Measurements from ENCODE around the gene EFNA3.

Gene EFNA3

GRCh38 chr1:155052439-155053395 lies 25.9 kb upstream of the EFNA3 start:
- Mint-ChIP-seq H3K36me3 (ENCODE audit: low read depth) (peaks cover 3% of the 10 kb centered on the region), H3K27me3 (ENCODE audit: low read depth) (no peaks in the 10 kb centered on the region), H3K4me3 (peak overlapping the region; percentile 88), H3K9me3 (no peaks in the 10 kb centered on the region), H3K4me1 (ENCODE audit: low read depth) (peaks cover 19% of the 10 kb centered on the region), H3K27ac (peak overlapping the region; percentile 70)
- DNase-seq (ENCODE audit: low spot score), result peak; percentile 20

GRCh38 chr1:155053531-155054105 lies 25.0 kb upstream of the EFNA3 start:
- peak overlapping the region; percentile 88 for H3K4me3 Mint-ChIP-seq

GRCh38 chr1:155057104-155057503 lies 21.5 kb upstream of the EFNA3 start:
- H3K36me3 Mint-ChIP-seq (ENCODE audit: low read depth), result peaks cover 3% of the 10 kb centered on the region

More at GRCh38 chr1:155053531-155054105, 25.0 kb upstream of the EFNA3 start:
- Mint-ChIP-seq H3K27me3 (ENCODE audit: low read depth) (no peaks in the 10 kb centered on the region), H3K36me3 (ENCODE audit: low read depth) (peaks cover 3% of the 10 kb centered on the region), H3K4me1 (ENCODE audit: low read depth) (peaks cover 19% of the 10 kb centered on the region), H3K9me3 (no peaks in the 10 kb centered on the region), H3K27ac (no peak overlapping the region)
- DNase-seq (ENCODE audit: low spot score), result no peak

GRCh38 chr1:155057788-155058211 lies 20.8 kb upstream of the EFNA3 start:
- no peak for DNase-seq (ENCODE audit: low spot score)
- Mint-ChIP-seq H3K4me1 (ENCODE audit: low read depth) (peaks cover 16% of the 10 kb centered on the region), H3K4me3 (no peak overlapping the region), H3K9me3 (no peaks in the 10 kb centered on the region), H3K36me3 (ENCODE audit: low read depth) (peaks cover 3% of the 10 kb centered on the region), H3K27ac (no peak overlapping the region), H3K27me3 (ENCODE audit: low read depth) (no peaks in the 10 kb centered on the region)

More at GRCh38 chr1:155057104-155057503, 21.5 kb upstream of the EFNA3 start:
- no peak for DNase-seq (ENCODE audit: low spot score)
- Mint-ChIP-seq H3K4me3 (no peak overlapping the region), H3K27me3 (ENCODE audit: low read depth) (no peaks in the 10 kb centered on the region), H3K4me1 (ENCODE audit: low read depth) (peaks cover 19% of the 10 kb centered on the region), H3K9me3 (no peaks in the 10 kb centered on the region), H3K27ac (no peak overlapping the region)

GRCh38 chr1:155060736-155061135 lies 17.9 kb upstream of the EFNA3 start:
- no peak for DNase-seq (ENCODE audit: low spot score)
- Mint-ChIP-seq H3K4me3 (no peak overlapping the region), H3K36me3 (ENCODE audit: low read depth) (no peaks in the 10 kb centered on the region), H3K9me3 (no peaks in the 10 kb centered on the region), H3K4me1 (ENCODE audit: low read depth) (peaks cover 22% of the 10 kb centered on the region), H3K27ac (no peak overlapping the region), H3K27me3 (ENCODE audit: low read depth) (no peaks in the 10 kb centered on the region)

GRCh38 chr1:155061381-155062150 lies 17.1 kb upstream of the EFNA3 start:
- H3K27me3 Mint-ChIP-seq (ENCODE audit: low read depth), result no peaks in the 10 kb centered on the region
- H3K27ac Mint-ChIP-seq, result no peak overlapping the region
- no peaks in the 10 kb centered on the region for H3K9me3 Mint-ChIP-seq
- H3K4me1 Mint-ChIP-seq (ENCODE audit: low read depth), result peaks cover 22% of the 10 kb centered on the region
- H3K36me3 Mint-ChIP-seq (ENCODE audit: low read depth), result no peaks in the 10 kb centered on the region
- DNase-seq (ENCODE audit: low spot score), result peak; percentile 86
- no peak overlapping the region for H3K4me3 Mint-ChIP-seq

GRCh38 chr1:155062151-155062686 lies 16.4 kb upstream of the EFNA3 start:
- no peak for DNase-seq (ENCODE audit: low spot score)
- H3K27ac Mint-ChIP-seq, result no peak overlapping the region
- H3K9me3 Mint-ChIP-seq, result no peaks in the 10 kb centered on the region
- H3K36me3 Mint-ChIP-seq (ENCODE audit: low read depth), result no peaks in the 10 kb centered on the region
- H3K4me3 Mint-ChIP-seq, result peak overlapping the region; percentile 85
- peaks cover 25% of the 10 kb centered on the region for H3K4me1 Mint-ChIP-seq (ENCODE audit: low read depth)
- H3K27me3 Mint-ChIP-seq (ENCODE audit: low read depth), result no peaks in the 10 kb centered on the region

- H3K4me3 Mint-ChIP-seq, result peak overlapping the region; percentile 85
Measured at GRCh38 chr1:155062702-155063411, 15.8 kb upstream of the EFNA3 start.

GRCh38 chr1:155063550-155064110 lies 15.0 kb upstream of the EFNA3 start, which contains the start of gene EFNA4:
EFNA4 (plus strand) TSS chr1:155063740; CDS start chr1:155063824, 84 bp downstream.
- peaks cover 25% of the 10 kb centered on the region for H3K4me1 Mint-ChIP-seq (ENCODE audit: low read depth)
- peak; percentile 83 for DNase-seq (ENCODE audit: low spot score)
- no peaks in the 10 kb centered on the region for H3K9me3 Mint-ChIP-seq
- peaks cover 5% of the 10 kb centered on the region for H3K36me3 Mint-ChIP-seq (ENCODE audit: low read depth)
- no peaks in the 10 kb centered on the region for H3K27me3 Mint-ChIP-seq (ENCODE audit: low read depth)
- H3K27ac Mint-ChIP-seq, result peak within 1 kb of the TSS; percentile 60
- peak within 1 kb of the TSS; percentile 92 for H3K4me3 Mint-ChIP-seq

More at GRCh38 chr1:155062702-155063411, 15.8 kb upstream of the EFNA3 start:
- H3K27me3 Mint-ChIP-seq (ENCODE audit: low read depth), result no peaks in the 10 kb centered on the region
- no peaks in the 10 kb centered on the region for H3K9me3 Mint-ChIP-seq
- peaks cover 2% of the 10 kb centered on the region for H3K36me3 Mint-ChIP-seq (ENCODE audit: low read depth)
- H3K27ac Mint-ChIP-seq, result no peak overlapping the region
- H3K4me1 Mint-ChIP-seq (ENCODE audit: low read depth), result peaks cover 25% of the 10 kb centered on the region
- peak; percentile 69 for DNase-seq (ENCODE audit: low spot score)

GRCh38 chr1:155064111-155064831 lies 14.4 kb upstream of the EFNA3 start:
- no peaks in the 10 kb centered on the region for H3K27me3 Mint-ChIP-seq (ENCODE audit: low read depth)
- H3K4me1 Mint-ChIP-seq (ENCODE audit: low read depth), result peaks cover 25% of the 10 kb centered on the region
- H3K4me3 Mint-ChIP-seq, result peak overlapping the region; percentile 92
- H3K27ac Mint-ChIP-seq, result peak overlapping the region; percentile 60
- no peaks in the 10 kb centered on the region for H3K9me3 Mint-ChIP-seq
- H3K36me3 Mint-ChIP-seq (ENCODE audit: low read depth), result peaks cover 6% of the 10 kb centered on the region
- DNase-seq (ENCODE audit: low spot score), result no peak

- Mint-ChIP-seq H3K4me1 (ENCODE audit: low read depth) (peaks cover 25% of the 10 kb centered on the region), H3K27me3 (ENCODE audit: low read depth) (no peaks in the 10 kb centered on the region), H3K36me3 (ENCODE audit: low read depth) (peaks cover 8% of the 10 kb centered on the region), H3K27ac (no peak overlapping the region), H3K4me3 (peak overlapping the region; percentile 92), H3K9me3 (no peaks in the 10 kb centered on the region)
- DNase-seq (ENCODE audit: low spot score), result no peak
Measured at GRCh38 chr1:155064832-155065429, 13.7 kb upstream of the EFNA3 start.

GRCh38 chr1:155066777-155067176 lies 11.9 kb upstream of the EFNA3 start:
- Mint-ChIP-seq H3K4me1 (ENCODE audit: low read depth) (peaks cover 27% of the 10 kb centered on the region), H3K27me3 (ENCODE audit: low read depth) (no peaks in the 10 kb centered on the region), H3K36me3 (ENCODE audit: low read depth) (peaks cover 10% of the 10 kb centered on the region), H3K4me3 (no peak overlapping the region), H3K27ac (no peak overlapping the region), H3K9me3 (no peaks in the 10 kb centered on the region)
- no peak for DNase-seq (ENCODE audit: low spot score)
